CD4-positive, alpha-beta T cell treated with Interleukin-6 for 4 hours (primary cell): Measurements from ENCODE around the gene FAM20C.
"Not testable (repeated sequence)": the region's sequence is repeated elsewhere in the genome, so short reads cannot be mapped to it uniquely, and the experiment has no call there.

Experiments
- DNase-seq: peaks from one replicate; pipeline ENCODE4 v3.0.0-alpha.2; 2020; ENCODE audit warnings: mixed read lengths

Gene FAM20C

GRCh38 chr7:297141-297540 is 104.8 kb downstream of the FAM20C start:
- not testable (repeated sequence) for DNase-seq

DNA sequence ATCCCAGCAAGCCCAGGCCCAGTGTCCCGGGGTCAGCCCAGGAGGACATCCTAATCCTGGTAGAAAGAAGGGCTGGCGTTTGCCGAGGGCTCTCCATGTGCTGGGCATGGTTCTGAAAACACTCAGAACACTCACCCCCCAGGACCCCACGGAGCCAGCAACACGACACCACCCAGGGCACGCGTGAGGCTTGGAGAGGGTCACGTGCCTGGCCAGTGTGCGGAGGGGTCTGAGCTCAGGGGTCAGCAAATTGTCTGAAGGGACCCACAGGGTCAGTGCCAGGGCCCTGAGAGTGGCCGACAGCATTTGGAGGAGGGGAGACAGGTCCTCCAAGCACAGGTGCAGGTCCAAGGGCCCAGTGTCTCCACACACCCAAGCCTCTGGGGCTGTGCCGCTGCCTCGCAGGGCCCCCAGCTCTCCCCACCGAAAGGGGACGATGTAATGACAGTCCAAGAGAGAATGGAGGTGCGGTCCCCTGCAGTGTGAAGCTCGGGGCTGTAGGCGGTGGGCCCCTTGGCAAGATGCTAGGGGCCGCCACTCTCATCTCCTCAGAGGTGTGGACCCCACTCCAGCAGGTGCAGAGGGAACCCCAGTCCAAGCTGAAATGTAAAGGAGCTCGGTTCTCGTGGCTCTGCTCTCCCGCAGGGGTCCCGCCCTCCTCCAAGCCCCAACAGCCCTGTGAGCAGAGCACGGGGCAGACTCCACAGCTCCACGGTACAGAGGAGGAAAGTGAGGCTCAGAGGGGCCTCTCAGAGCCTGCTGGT is 105.4 kb downstream of the FAM20C start:
- no peak for DNase-seq

- DNase-seq = no peak
These were observed 106.0 kb downstream of the FAM20C start for GRCh38 chr7:298375-298702.

DNA sequence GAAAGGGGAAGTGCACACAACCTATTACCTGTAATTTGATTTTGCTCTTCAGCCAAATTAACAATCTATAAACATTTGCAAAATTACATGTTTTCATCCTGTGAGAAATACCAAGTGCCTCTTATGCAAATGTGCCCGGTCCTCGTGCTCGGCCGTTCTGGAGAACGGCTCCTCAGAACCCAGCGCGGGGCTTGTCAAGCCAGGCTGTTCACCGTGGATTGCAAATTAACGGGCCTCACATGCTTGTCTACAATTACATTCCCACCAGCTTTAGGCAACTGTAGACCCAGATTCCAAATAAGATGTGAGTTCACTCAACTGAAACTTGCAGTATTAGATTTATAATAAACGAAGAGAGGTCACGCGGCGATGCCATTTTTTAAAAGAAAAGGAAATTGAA is 106.4 kb downstream of the FAM20C start:
- DNase-seq = no peak

DNA sequence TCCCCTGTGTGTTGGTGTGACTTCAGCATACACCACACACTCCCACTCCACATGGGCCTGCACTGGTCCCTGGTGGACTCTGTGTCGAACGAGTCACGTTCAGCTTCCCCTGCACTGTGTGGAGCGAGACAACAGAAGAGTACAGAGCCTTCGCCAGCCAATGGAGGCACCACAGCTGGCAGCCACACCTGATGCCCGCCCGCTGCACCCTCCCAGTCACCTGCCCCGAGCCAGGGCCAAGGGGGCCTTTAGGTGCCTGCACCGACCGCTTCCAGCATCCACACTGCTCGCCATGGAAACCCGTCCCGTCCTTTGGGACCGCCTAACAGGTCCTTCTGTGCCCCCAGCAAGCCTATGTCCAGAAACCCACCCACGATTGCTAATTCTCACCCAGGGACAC is 106.8 kb downstream of the FAM20C start:
- no peak for DNase-seq

DNA sequence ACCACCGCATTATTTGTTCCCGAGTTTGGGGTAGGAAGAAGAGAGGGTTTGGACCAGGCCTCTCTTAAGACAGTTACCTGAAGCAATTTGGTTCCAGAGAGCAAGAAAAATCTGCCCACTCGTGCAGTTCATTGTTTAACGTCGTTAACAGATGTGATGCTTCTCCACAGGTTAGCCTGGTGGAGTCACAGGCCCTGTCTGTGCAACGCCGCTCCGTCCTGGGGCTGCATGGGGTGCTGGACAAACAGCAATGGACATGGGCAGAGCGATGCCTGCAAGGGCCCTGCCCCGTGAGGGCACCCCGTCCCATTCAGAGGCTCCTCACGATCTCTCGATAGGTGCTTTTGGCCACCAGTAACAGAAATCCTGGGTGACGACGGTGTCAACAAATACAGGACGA is 107.3 kb downstream of the FAM20C start:
- no peak for DNase-seq

GRCh38 chr7:300048-300447 is 107.7 kb downstream of the FAM20C start:
- DNase-seq = no peak

- no peak for DNase-seq
These were observed 108.3 kb downstream of the FAM20C start for GRCh38 chr7:300546-301290.

DNA sequence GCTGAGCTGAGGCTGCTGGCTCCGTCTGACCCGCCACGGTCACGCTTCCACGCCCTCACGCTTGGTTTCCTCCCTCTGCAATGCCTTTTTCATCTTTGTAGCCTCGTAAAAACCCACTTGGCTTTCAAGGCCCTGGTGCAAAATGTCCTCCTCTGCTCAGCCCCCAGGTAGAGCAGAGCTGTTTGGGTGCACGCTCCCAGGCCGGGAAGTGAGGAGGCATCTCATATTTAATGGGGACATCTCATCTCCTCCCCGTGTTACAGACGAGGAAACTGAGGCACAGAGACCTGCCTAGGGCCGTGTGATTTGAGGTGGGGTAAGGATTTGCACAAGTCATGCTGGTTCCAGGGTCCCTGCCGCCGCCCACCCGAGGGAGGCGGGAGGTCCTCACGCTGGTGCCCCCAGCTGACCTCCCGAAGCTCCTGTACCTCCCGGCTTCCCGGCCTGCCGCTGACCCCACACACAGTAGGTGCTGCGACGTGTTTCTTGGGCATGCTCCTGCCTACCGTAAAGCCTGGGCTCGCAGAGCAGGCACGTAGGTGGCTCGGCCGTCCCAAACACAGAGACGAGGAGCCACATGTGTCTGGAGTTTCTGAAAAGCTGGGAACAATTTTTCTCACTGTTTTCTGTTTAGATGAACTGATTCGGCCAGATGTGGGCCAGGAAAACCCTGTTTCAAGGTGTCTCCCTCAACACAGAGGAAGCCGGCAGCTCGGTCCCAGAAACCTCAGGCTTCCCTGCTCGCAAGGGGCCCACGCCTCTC is 109.1 kb downstream of the FAM20C start:
- no peak for DNase-seq

DNA sequence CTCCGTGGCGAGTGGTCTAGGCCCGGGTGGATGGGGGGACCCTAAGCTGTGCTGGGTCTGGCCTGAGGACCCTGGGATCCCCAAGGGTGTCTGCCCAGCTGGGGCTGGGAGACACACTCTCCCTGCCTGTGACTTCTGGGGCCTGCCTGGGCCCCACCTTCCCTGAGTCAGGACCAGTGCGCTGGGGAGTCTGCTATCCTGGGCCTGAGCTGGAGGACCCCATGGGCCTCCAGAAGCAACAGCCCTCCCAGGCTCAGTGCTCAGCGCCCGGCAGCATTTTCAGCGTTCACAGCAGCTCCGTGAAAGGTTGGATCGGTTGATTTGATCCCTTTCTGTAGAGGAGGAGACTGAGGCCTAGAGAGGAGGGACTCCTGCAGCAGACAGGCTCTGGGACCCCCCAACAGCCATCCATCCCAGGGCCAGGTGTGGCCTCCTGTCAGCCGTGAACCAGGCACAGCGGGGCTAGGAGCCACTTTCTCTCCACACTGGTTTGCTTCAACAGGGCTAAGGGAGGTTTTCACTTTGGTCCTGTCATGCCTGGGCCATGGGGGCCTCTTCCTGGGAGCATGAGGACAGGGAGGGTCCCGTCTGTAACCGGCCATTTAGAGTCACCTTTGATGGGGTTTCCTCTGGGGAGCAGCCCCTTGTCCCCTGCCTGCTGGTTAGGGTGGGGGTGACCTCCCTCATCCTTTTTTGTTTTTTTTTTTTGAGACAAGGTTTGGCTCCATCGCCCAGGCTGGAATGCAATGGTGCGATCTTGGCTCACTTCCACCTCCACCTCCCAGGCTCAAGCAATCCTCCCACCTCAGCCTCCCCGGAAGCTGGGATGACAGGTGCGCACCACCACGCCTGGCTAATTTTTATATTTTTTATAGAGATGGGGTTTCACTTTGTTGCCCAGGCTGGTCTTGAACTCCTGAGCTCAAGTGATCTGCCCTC is 110.0 kb downstream of the FAM20C start:
- DNase-seq = no peak

GRCh38 chr7:303425-303824 is 111.1 kb downstream of the FAM20C start:
- no peak for DNase-seq

GRCh38 chr7:303884-304573 is 111.7 kb downstream of the FAM20C start:
- DNase-seq = no peak

GRCh38 chr7:304574-305409 is 112.4 kb downstream of the FAM20C start:
- DNase-seq = no peak

GRCh38 chr7:305410-306151 is 113.2 kb downstream of the FAM20C start:
- DNase-seq = no peak

GRCh38 chr7:307970-308369 is 115.6 kb downstream of the FAM20C start:
- DNase-seq = no peak

DNA sequence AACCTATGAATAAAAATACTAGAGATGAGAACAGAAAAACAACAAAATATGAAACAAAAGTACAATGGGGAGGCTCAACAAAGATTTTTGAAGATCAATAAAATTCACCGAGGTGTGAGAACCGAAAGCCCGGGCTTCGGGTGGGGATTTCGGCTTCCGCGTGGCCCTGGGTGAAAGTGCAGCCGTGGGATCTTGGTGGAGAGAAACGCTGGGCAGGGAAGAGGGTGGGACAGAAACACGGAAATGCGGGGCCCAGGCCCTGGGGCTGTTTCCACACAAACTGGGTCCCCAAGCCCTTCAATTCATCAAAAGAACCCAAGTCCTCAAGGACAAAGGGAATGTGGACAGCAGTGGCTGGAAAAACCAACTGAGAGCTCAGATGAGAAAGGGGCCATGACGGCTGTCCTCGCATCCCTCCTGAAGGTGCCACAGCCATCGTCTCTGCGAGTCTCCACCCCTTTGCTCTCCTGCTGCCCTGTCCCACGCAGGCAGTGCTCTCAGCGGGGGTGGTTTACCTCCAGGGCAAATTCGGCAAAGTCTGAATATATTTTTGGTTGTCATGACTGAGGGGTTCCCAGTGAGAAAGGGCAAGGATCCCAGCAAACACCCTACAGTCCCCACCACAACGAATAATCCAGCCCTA is 117.3 kb downstream of the FAM20C start:
- no peak for DNase-seq
